Subcutaneous adipose tissue (tissue), 4 donors: Measurements from ENCODE around the gene ORAI1. TPM values are rescaled to one million over a fixed set of nuclear protein-coding genes. Genes with fewer than 3 reads are reported as not detected.

Experiments used
- CTCF ChIP-seq: fragments of 450-650 bp; IDR thresholded peaks from one replicate; pipeline ENCODE4 v1.5.1; 2016; ENCODE audit warnings: low read depth, mild to moderate bottlenecking, control low read depth, antibody characterized with exemption, moderate library complexity
- small RNA-seq: library from RNA; depleted of rRNA; stranded (forward); fragments of <200 nt; gene quantifications from one replicate; pipeline ENCODE3, GENCODE V24; 2016
- total RNA-seq, 4 donors: library from RNA; depleted of rRNA; stranded (reverse); fragments of >200 nt; gene quantifications; one replicate each; pipeline ENCODE4 v1.1.0, GENCODE V29; 2016

Gene ORAI1
- total RNA-seq, 4 donors from 2014 or later: 5.1 to 8.3 (median 6.8) TPM

GRCh38 chr12:121678716-121679300 lies 52.5 kb downstream of the ORAI1 start:
- no peak for TF ChIP-seq CTCF

- TF ChIP-seq CTCF: no peak
Measured at GRCh38 chr12:121688966-121689365, 62.6 kb downstream of the ORAI1 start.

DNA sequence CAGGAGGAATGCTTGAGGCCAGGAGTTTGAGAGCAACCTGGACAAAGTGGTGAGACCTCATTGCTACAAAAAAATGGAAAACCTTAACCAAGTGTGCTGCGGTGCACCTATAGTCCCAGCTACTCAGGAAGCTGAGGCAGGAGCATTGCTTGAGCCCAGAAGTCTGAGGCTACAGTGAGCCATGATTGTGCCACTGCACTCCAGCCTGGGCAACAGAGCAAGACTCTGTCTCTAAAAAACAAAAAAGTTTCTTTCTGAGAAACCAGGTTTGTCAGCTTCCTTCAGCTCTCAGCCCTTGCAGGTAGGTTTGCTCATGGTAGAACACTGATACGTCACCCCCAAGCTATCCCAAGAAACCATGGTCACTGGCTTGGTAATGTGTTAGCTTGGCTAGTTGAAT lies 63.1 kb downstream of the ORAI1 start:
- no peak for TF ChIP-seq CTCF

Small RNAs within 50 kb of the gene (small RNA-seq; reads per million reads assigned to genes)
- gene RNU6-1004P: not detected

Other genes with a start within 250 kb of the ORAI1 start
- gene RNF34, start 226.4 kb upstream of the ORAI1 start, total RNA-seq: 10 to 100 TPM; 28.7 to 37.2 (median 35.5) TPM
- 10 to 100 TPM; 13.9 to 22.6 (median 16.2) TPM for gene KDM2B, start 45.5 kb upstream of the ORAI1 start, total RNA-seq
- gene MORN3, start 43.1 kb downstream of the ORAI1 start, total RNA-seq: 1 to 10 TPM in 1 of 4 donors, not detected in 3; 1.3 TPM
- gene TMEM120B, start 86.2 kb downstream of the ORAI1 start, total RNA-seq: 10 to 100 TPM in 1 of 4 donors, 1 to 10 TPM in 3; 2.7 to 15.4 (median 3.2) TPM
- 10 to 100 TPM in 2 of 4 donors, 1 to 10 TPM in 2; 1.6 to 17.0 (median 11.4) TPM for gene RHOF, start 167.2 kb downstream of the ORAI1 start, total RNA-seq
- 10 to 100 TPM in 1 of 4 donors, 1 to 10 TPM in 3; 3.7 to 14.7 (median 6.4) TPM for gene SETD1B, start 177.5 kb downstream of the ORAI1 start, total RNA-seq
- gene HPD, start 232.3 kb downstream of the ORAI1 start, total RNA-seq: under 1 TPM; 0.34 to 0.94 (median 0.74) TPM